NCI-H2227 (cell line): ENCODE data around the gene HOXA2.

Source experiments
- DNase-seq: peaks from one replicate; lab custom pipeline; 2025; ENCODE audit not compliant: unreplicated experiment; lab: John Stamatoyannopoulos, UW

The HOXA2 gene

GRCh38 chr7:27126596-27127327 is 24.3 kb upstream of the HOXA2 start:
- no peak for DNase-seq

GRCh38 chr7:27125986-27126394 is 23.5 kb upstream of the HOXA2 start:
- no peak for DNase-seq

- DNase-seq = no peak
These were observed 22.6 kb upstream of the HOXA2 start for GRCh38 chr7:27124902-27125689.

GRCh38 chr7:27124096-27124901 is 21.8 kb upstream of the HOXA2 start:
- DNase-seq = peak; percentile 16

GRCh38 chr7:27123477-27124053 is 21.1 kb upstream of the HOXA2 start:
- no peak for DNase-seq

GRCh38 chr7:27123007-27123476 is 20.6 kb upstream of the HOXA2 start:
- DNase-seq = no peak

- DNase-seq = no peak
These were observed 19.8 kb upstream of the HOXA2 start for GRCh38 chr7:27122077-27122910.

- DNase-seq = no peak
These were observed 19.2 kb upstream of the HOXA2 start for GRCh38 chr7:27121684-27122076.

- no peak for DNase-seq
These were observed 17.0 kb upstream of the HOXA2 start for GRCh38 chr7:27119412-27119911.

GRCh38 chr7:27118580-27118979 is 16.1 kb upstream of the HOXA2 start:
- DNase-seq = no peak

- DNase-seq = no peak
These were observed 15.5 kb upstream of the HOXA2 start for GRCh38 chr7:27117887-27118491.

- DNase-seq = no peak
These were observed 14.7 kb upstream of the HOXA2 start for GRCh38 chr7:27116962-27117886.

GRCh38 chr7:27116031-27116961 is 13.8 kb upstream of the HOXA2 start:
- no peak for DNase-seq

GRCh38 chr7:27115221-27116026 is 12.9 kb upstream of the HOXA2 start:
- DNase-seq = no peak

GRCh38 chr7:27114881-27115220 is 12.4 kb upstream of the HOXA2 start:
- no peak for DNase-seq

GRCh38 chr7:27113991-27114769 is 11.7 kb upstream of the HOXA2 start:
- DNase-seq = no peak
